Endodermal cell (in vitro differentiated cells): ENCODE results near the gene MFAP4. TPM values are rescaled to one million over a fixed set of nuclear protein-coding genes. Genes with fewer than 3 reads are reported as not detected.

Experiments
- DNase-seq: peaks from one replicate; pipeline ENCODE4 v3.0.0-alpha.2; 2017
- H3K27ac ChIP-seq: 2 replicates; pipeline ENCODE4 v1.5.1; 2013; ENCODE audit warnings: mild to moderate bottlenecking, low read depth, low read length, moderate library complexity
- H3K27me3 ChIP-seq: 2 replicates; pipeline ENCODE4 v1.6.1; 2013; ENCODE audit warnings: mild to moderate bottlenecking, low read length, moderate library complexity; ENCODE audit not compliant: insufficient read depth, control insufficient read depth, poor library complexity, severe bottlenecking
- H3K36me3 ChIP-seq: 2 replicates; pipeline ENCODE4 v1.7.0; 2013; ENCODE audit warnings: mild to moderate bottlenecking, low read length, moderate library complexity; ENCODE audit not compliant: control insufficient read depth, insufficient read depth
- H3K4me1 ChIP-seq: one replicate; pipeline ENCODE4 v1.7.0; 2013; ENCODE audit warnings: low read length; ENCODE audit not compliant: control insufficient read depth, insufficient read depth
- H3K4me3 ChIP-seq: 2 replicates; pipeline ENCODE4 v1.5.1; 2013; ENCODE audit warnings: mild to moderate bottlenecking, low read length, moderate library complexity
- H3K9ac ChIP-seq: 2 replicates; pipeline ENCODE4 v1.6.1; 2013; ENCODE audit warnings: mild to moderate bottlenecking, low read length, moderate library complexity; ENCODE audit not compliant: poor library complexity, severe bottlenecking; ENCODE audit errors: extremely low read depth
- H3K9me3 ChIP-seq: 2 replicates; pipeline ENCODE4 v1.6.1; 2013; ENCODE audit warnings: mild to moderate bottlenecking, low read length, moderate library complexity; ENCODE audit not compliant: control insufficient read depth
- H3K27ac Mint-ChIP-seq: 2 replicates; pipeline ENCODE4 v1.8.0; 2020; ENCODE audit warnings: mixed read lengths
- H3K27me3 Mint-ChIP-seq: 2 replicates; pipeline ENCODE4 v1.8.0; 2021; ENCODE audit warnings: mild to moderate bottlenecking, mixed read lengths; ENCODE audit not compliant: insufficient read depth
- H3K36me3 Mint-ChIP-seq: 2 replicates; pipeline ENCODE4 v1.8.0; 2020; ENCODE audit warnings: low read depth, mixed read lengths
- H3K4me1 Mint-ChIP-seq: 2 replicates; pipeline ENCODE4 v1.8.0; 2020; ENCODE audit warnings: mixed read lengths
- H3K4me3 Mint-ChIP-seq: 2 replicates; pipeline ENCODE4 v1.8.0; 2020; ENCODE audit warnings: mild to moderate bottlenecking, moderate library complexity, mixed read lengths
- H3K9me3 Mint-ChIP-seq: 2 replicates; pipeline ENCODE4 v1.8.0; 2020; ENCODE audit warnings: mild to moderate bottlenecking, mixed read lengths
- CTCF ChIP-seq: fragments of 200-600 bp; sonication (generic); conservative IDR thresholded peaks from 2 replicates; pipeline ENCODE4 v1.5.0; 2021; ENCODE audit warnings: antibody characterized with exemption, mild to moderate bottlenecking
- WGBS, 2 experiments: methylation state at CpG; one replicate each; pipeline versions ENCODE4 v1.1.5 to v1.1.7; 2013; ENCODE audit warnings: missing lambda C conversion rate in 2 of 2, mixed read lengths in 1 of 2; ENCODE audit not compliant: insufficient coverage in 1 of 2, insufficient read length in 1 of 2; 5-methylcytosine and 5-hydroxymethylcytosine counted together
- total RNA-seq, 2 donors: library from RNA; stranded (reverse); fragmentation: NEBNext Ultra II Directional in 1 of 2; extraction: Animal tissue kit (Norgen Biotek cat#: 25700) in 1 of 2; gene quantifications; 2 replicates in 1 of 2; 3 replicates in 1 of 2; pipeline ENCODE4 v1.2.1, GENCODE V29; 2021

Gene MFAP4
- total RNA-seq, 2 donors from 2014 or later = 11.1 to 36.8 TPM

GRCh38 chr17:19341641-19342610, 45.1 kb downstream of the MFAP4 start:
- Histone ChIP-seq H3K36me3 (no peaks in the 10 kb centered on the region), H3K9ac (no peak overlapping the region), H3K27ac (no peak overlapping the region), H3K27me3 (no peaks in the 10 kb centered on the region), H3K4me1 (no peaks in the 10 kb centered on the region), H3K9me3 (no peaks in the 10 kb centered on the region), H3K4me3 (no peak overlapping the region)
- peaks cover 11% of the 10 kb centered on the region for H3K36me3 Mint-ChIP-seq
- TF ChIP-seq CTCF = no peak
- no peak overlapping the region for H3K27ac Mint-ChIP-seq
- peaks cover 9% of the 10 kb centered on the region for H3K4me1 Mint-ChIP-seq
- H3K27me3 Mint-ChIP-seq = no peaks in the 10 kb centered on the region
- 82 to 89% methylated on average over 15 to 20 of the region's 20 CpGs for WGBS, 2 experiments
- peak; percentile 67 for DNase-seq
- H3K9me3 Mint-ChIP-seq = no peaks in the 10 kb centered on the region
- no peak overlapping the region for H3K4me3 Mint-ChIP-seq

- H3K4me3 ChIP-seq = no peak overlapping the region
- no peaks in the 10 kb centered on the region for H3K36me3 ChIP-seq
- Mint-ChIP-seq H3K36me3 (peaks cover 9% of the 10 kb centered on the region), H3K27me3 (no peaks in the 10 kb centered on the region), H3K4me1 (peaks cover 9% of the 10 kb centered on the region), H3K9me3 (no peaks in the 10 kb centered on the region), H3K4me3 (no peak overlapping the region), H3K27ac (no peak overlapping the region)
- H3K27me3 ChIP-seq = no peaks in the 10 kb centered on the region
- H3K9me3 ChIP-seq = no peaks in the 10 kb centered on the region
- no peak for TF ChIP-seq CTCF
- H3K4me1 ChIP-seq = no peaks in the 10 kb centered on the region
- no peak overlapping the region for H3K9ac ChIP-seq
- peak; percentile 47 for DNase-seq
- H3K27ac ChIP-seq = no peak overlapping the region
- 78 to 81% methylated on average over 6 to 7 of the region's 7 CpGs for WGBS, 2 experiments
These were observed 45.8 kb downstream of the MFAP4 start for GRCh38 chr17:19341211-19341631.

- Histone ChIP-seq H3K4me1 (no peaks in the 10 kb centered on the region), H3K27me3 (no peaks in the 10 kb centered on the region), H3K9me3 (no peaks in the 10 kb centered on the region), H3K4me3 (no peak overlapping the region), H3K27ac (no peak overlapping the region), H3K36me3 (peaks cover 3% of the 10 kb centered on the region), H3K9ac (no peak overlapping the region)
- 63 to 67% methylated on average over 2 of the region's 2 CpGs for WGBS, 2 experiments
- H3K36me3 Mint-ChIP-seq = peaks cover 2% of the 10 kb centered on the region
- H3K4me3 Mint-ChIP-seq = no peak overlapping the region
- no peak for TF ChIP-seq CTCF
- no peaks in the 10 kb centered on the region for H3K9me3 Mint-ChIP-seq
- H3K4me1 Mint-ChIP-seq = peaks cover 9% of the 10 kb centered on the region
- DNase-seq = peak; percentile 57
- H3K27ac Mint-ChIP-seq = no peak overlapping the region
- H3K27me3 Mint-ChIP-seq = no peaks in the 10 kb centered on the region
These were observed 47.6 kb downstream of the MFAP4 start for GRCh38 chr17:19339341-19339815.
